ENCODE data around the gene RBM38.
"Not testable (repeated sequence)": the region's sequence is repeated elsewhere in the genome, so short reads cannot be mapped to it uniquely, and the experiment has no call there.

RBM38 gene

GRCh38 chr20:57390604-57391438 lies at the start of gene RBM38:
Gene RBM38, plus strand, starts transcription at chr20:57391396. Its CDS starts 186 bp downstream, at chr20:57391582.
- H3K27ac ChIP-seq = peak within 1 kb of the TSS; percentile 78
- H3K4me3 ChIP-seq (ENCODE audit: low read depth, low read length) = peak within 1 kb of the TSS; percentile 67
- peak; percentile 55 for DNase-seq
- H3K27me3 ChIP-seq (ENCODE audit: insufficient read depth, low read depth, severe bottlenecking) = no peaks in the 10 kb centered on the region
- H3K36me3 ChIP-seq = peaks cover 29% of the 10 kb centered on the region
- TF ChIP-seq, protein P1, sequence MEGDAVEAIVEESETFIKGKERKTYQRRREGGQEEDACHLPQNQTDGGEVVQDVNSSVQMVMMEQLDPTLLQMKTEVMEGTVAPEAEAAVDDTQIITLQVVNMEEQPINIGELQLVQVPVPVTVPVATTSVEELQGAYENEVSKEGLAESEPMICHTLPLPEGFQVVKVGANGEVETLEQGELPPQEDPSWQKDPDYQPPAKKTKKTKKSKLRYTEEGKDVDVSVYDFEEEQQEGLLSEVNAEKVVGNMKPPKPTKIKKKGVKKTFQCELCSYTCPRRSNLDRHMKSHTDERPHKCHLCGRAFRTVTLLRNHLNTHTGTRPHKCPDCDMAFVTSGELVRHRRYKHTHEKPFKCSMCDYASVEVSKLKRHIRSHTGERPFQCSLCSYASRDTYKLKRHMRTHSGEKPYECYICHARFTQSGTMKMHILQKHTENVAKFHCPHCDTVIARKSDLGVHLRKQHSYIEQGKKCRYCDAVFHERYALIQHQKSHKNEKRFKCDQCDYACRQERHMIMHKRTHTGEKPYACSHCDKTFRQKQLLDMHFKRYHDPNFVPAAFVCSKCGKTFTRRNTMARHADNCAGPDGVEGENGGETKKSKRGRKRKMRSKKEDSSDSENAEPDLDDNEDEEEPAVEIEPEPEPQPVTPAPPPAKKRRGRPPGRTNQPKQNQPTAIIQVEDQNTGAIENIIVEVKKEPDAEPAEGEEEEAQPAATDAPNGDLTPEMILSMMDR (IDR thresholded peaks at IDR 0.05; ENCODE audit: low read depth, low read length) = no peak
- H3K9me3 ChIP-seq (ENCODE audit: severe bottlenecking) = no peaks in the 10 kb centered on the region

GRCh38 chr20:57341663-57342062 lies 49.5 kb upstream of the RBM38 start:
- no peak for DNase-seq
- Histone ChIP-seq H3K27me3 (ENCODE audit: insufficient read depth, low read depth, severe bottlenecking) (peaks cover 5% of the 10 kb centered on the region), H3K36me3 (no peaks in the 10 kb centered on the region), H3K9me3 (ENCODE audit: severe bottlenecking) (no peaks in the 10 kb centered on the region), H3K4me3 (ENCODE audit: low read depth, low read length) (no peak overlapping the region), H3K27ac (no peak overlapping the region)
- TF ChIP-seq, protein P1 (IDR thresholded peaks at IDR 0.05; ENCODE audit: low read depth, low read length) = no peak

DNA sequence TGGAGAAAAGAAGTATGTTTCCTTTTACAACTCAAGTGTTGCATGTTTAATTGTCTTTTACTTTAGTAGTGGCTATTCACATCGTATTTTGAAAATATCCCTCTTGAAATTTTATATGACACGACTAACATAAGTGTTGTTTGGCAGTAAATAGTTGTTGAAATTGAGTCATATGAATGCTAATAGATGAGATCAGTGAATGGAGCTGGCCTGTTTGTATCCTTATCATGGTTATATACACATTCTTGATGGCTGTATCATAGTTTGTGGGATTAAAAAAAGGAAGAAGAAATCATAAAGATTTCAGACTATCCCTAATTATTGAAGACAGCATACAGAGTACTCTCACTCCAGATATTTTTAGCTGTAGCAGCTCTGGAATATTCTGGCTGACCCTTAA lies 48.4 kb upstream of the RBM38 start:
- Histone ChIP-seq H3K36me3 (no peaks in the 10 kb centered on the region), H3K27me3 (ENCODE audit: insufficient read depth, low read depth, severe bottlenecking) (peaks cover 2% of the 10 kb centered on the region), H3K9me3 (ENCODE audit: severe bottlenecking) (no peaks in the 10 kb centered on the region), H3K27ac (no peak overlapping the region), H3K4me3 (ENCODE audit: low read depth, low read length) (no peak overlapping the region)
- TF ChIP-seq, protein P1 (IDR thresholded peaks at IDR 0.05; ENCODE audit: low read depth, low read length) = no peak
- DNase-seq = no peak

GRCh38 chr20:57346477-57346876 lies 44.7 kb upstream of the RBM38 start:
- peaks cover 4% of the 10 kb centered on the region for H3K36me3 ChIP-seq
- DNase-seq = peak; percentile 66
- TF ChIP-seq, protein P1 (IDR thresholded peaks at IDR 0.05; ENCODE audit: low read depth, low read length) = peak; percentile 59
- H3K9me3 ChIP-seq (ENCODE audit: severe bottlenecking) = no peaks in the 10 kb centered on the region
- H3K4me3 ChIP-seq (ENCODE audit: low read depth, low read length) = no peak overlapping the region
- peaks cover 5% of the 10 kb centered on the region for H3K27me3 ChIP-seq (ENCODE audit: insufficient read depth, low read depth, severe bottlenecking)
- H3K27ac ChIP-seq = no peak overlapping the region

DNA sequence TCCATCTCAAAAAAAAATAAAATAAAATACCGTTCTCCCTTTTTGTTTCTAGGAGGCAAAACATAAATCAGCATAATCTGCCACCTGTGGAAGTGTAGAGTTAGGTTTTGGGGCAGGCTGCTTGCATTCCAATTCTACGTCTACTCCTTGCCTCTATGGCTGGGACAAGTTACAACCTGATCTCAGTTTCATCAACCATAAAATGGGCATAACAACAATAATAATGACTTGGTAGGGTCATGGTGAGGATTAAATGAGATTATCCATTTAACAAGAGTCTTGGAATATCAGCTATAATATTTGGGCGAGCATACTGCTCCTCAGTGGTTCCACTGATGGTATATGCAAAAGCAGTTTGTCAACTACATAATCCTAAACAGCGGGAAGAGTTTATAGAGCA lies 43.8 kb upstream of the RBM38 start:
- Histone ChIP-seq H3K36me3 (peaks cover 4% of the 10 kb centered on the region), H3K9me3 (ENCODE audit: severe bottlenecking) (no peaks in the 10 kb centered on the region), H3K27me3 (ENCODE audit: insufficient read depth, low read depth, severe bottlenecking) (peaks cover 5% of the 10 kb centered on the region), H3K27ac (no peak overlapping the region), H3K4me3 (ENCODE audit: low read depth, low read length) (no peak overlapping the region)
- TF ChIP-seq, protein P1 (IDR thresholded peaks at IDR 0.05; ENCODE audit: low read depth, low read length) = no peak
- no peak for DNase-seq

DNA sequence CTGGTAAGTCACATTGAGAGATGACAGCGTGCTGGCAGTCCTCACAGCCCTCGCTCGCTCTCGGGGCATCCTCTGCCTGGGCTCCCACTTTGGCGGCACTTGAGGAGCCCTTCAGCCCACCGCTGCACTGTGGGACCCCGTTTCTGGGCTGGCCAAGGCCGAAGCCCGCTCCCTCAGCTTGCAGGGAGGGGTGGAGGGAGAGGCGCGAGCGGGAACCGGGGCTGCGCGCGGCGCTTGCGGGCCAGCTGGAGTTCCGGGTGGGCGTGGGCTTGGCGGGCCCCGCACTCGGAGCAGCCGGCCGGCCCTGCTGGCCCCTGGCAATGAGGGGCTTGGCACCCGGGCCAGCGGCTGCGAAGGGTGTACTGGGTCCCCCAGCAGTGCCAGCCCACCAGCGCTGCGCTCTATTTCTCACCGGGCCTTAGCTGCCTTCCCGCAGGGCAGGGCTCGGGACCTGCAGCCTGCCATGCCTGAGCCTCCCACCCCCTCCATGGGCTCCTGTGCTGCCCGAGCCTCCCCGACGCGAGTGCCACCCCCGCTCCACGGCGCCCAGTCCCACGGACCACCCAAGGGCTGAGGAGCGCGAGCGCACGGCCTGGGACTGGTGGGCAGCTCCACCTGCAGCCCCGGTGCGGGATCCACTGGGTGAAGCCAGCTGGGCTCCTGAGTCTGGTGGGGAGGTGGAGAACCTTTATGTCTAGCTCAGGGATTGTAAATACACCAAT lies 42.8 kb upstream of the RBM38 start:
- not testable (repeated sequence) for H3K36me3 ChIP-seq; H3K9me3 ChIP-seq (ENCODE audit: severe bottlenecking); H3K4me3 ChIP-seq (ENCODE audit: low read depth, low read length); H3K27ac ChIP-seq; H3K27me3 ChIP-seq (ENCODE audit: insufficient read depth, low read depth, severe bottlenecking); DNase-seq

- not testable (repeated sequence) for H3K4me3 ChIP-seq (ENCODE audit: low read depth, low read length); H3K27me3 ChIP-seq (ENCODE audit: insufficient read depth, low read depth, severe bottlenecking); H3K9me3 ChIP-seq (ENCODE audit: severe bottlenecking); H3K27ac ChIP-seq; DNase-seq; H3K36me3 ChIP-seq
Observed at GRCh38 chr20:57348922-57349574, 42.1 kb upstream of the RBM38 start.
